ENCODE measurements around the gene SPRING1.

SPRING1 gene

DNA sequence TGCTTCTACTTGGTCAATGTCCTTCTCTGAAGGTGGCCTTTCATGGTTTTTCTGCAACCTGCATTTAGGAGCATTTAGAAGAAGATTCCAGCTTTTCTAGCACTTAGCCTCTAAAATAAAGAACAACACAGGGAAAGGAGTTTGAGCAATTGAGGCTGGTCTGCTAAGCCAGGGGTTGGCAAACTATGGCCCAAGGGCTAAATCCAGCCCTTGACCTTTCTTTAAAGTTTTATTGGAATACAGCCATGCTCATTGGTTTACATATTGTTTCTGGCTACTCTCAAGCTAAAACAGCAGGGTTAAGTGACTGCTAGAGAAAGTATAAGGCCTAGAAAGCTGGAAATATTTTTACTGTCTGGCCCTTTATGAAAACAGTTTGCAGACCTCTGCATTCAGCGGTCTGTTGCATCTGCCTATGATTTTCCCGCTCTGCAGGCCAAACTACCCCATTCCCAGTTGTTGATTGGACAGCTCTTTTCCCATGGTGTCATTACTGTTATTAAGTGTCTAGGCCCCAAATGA lies 39.3 kb downstream of the SPRING1 start:
- H2AFZ ChIP-seq (ENCODE audit: low read depth, low read length, severe bottlenecking): no peak overlapping the region
- no peaks in the 10 kb centered on the region for H3K9me3 ChIP-seq (ENCODE audit: insufficient read depth, low read length)
- TF ChIP-seq EZH2phosphoT487 (conservative IDR thresholded peaks at IDR 0.05; ENCODE audit: low read length): no peak
- TF ChIP-seq, protein P1, sequence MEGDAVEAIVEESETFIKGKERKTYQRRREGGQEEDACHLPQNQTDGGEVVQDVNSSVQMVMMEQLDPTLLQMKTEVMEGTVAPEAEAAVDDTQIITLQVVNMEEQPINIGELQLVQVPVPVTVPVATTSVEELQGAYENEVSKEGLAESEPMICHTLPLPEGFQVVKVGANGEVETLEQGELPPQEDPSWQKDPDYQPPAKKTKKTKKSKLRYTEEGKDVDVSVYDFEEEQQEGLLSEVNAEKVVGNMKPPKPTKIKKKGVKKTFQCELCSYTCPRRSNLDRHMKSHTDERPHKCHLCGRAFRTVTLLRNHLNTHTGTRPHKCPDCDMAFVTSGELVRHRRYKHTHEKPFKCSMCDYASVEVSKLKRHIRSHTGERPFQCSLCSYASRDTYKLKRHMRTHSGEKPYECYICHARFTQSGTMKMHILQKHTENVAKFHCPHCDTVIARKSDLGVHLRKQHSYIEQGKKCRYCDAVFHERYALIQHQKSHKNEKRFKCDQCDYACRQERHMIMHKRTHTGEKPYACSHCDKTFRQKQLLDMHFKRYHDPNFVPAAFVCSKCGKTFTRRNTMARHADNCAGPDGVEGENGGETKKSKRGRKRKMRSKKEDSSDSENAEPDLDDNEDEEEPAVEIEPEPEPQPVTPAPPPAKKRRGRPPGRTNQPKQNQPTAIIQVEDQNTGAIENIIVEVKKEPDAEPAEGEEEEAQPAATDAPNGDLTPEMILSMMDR (IDR thresholded peaks at IDR 0.05; ENCODE audit: insufficient read depth, low read length, poor library complexity, severe bottlenecking): no peak
- no peaks in the 10 kb centered on the region for H3K27me3 ChIP-seq (ENCODE audit: low read length)
- no peak overlapping the region for H3K9ac ChIP-seq (ENCODE audit: low read length)
- H3K4me3 ChIP-seq (ENCODE audit: insufficient read depth, low read length, poor library complexity, severe bottlenecking): no peak overlapping the region
- no peaks in the 10 kb centered on the region for H3K36me3 ChIP-seq (ENCODE audit: low read length)
- no peaks in the 10 kb centered on the region for H3F3A ChIP-seq (ENCODE audit: insufficient read depth)
- no peaks in the 10 kb centered on the region for H3K9me2 ChIP-seq (replicated peaks; ENCODE audit: insufficient read depth, low read length)
- no peaks in the 10 kb centered on the region for H4K20me1 ChIP-seq (ENCODE audit: low read depth, low read length)
- no peaks in the 10 kb centered on the region for H3K79me2 ChIP-seq (ENCODE audit: insufficient read depth, low read length)
- no peak overlapping the region for H3K27ac ChIP-seq (ENCODE audit: low read depth, low read length)
- H3K4me2 ChIP-seq (ENCODE audit: low read depth, low read length, poor library complexity, severe bottlenecking): no peak overlapping the region

GRCh38 chr12:116698116-116698515 lies 39.8 kb downstream of the SPRING1 start:
- H3F3A ChIP-seq (ENCODE audit: insufficient read depth): no peaks in the 10 kb centered on the region
- H3K36me3 ChIP-seq (ENCODE audit: low read length): no peaks in the 10 kb centered on the region
- H3K27me3 ChIP-seq (ENCODE audit: low read length): no peaks in the 10 kb centered on the region
- no peak overlapping the region for H2AFZ ChIP-seq (ENCODE audit: low read depth, low read length, severe bottlenecking)
- H3K27ac ChIP-seq (ENCODE audit: low read depth, low read length): no peak overlapping the region
- TF ChIP-seq EZH2phosphoT487 (conservative IDR thresholded peaks at IDR 0.05; ENCODE audit: low read length): no peak
- TF ChIP-seq, protein P1 (IDR thresholded peaks at IDR 0.05; ENCODE audit: insufficient read depth, low read length, poor library complexity, severe bottlenecking): no peak
- H3K9ac ChIP-seq (ENCODE audit: low read length): no peak overlapping the region
- H3K79me2 ChIP-seq (ENCODE audit: insufficient read depth, low read length): no peaks in the 10 kb centered on the region
- H3K9me2 ChIP-seq (replicated peaks; ENCODE audit: insufficient read depth, low read length): no peaks in the 10 kb centered on the region
- no peak overlapping the region for H3K4me3 ChIP-seq (ENCODE audit: insufficient read depth, low read length, poor library complexity, severe bottlenecking)
- H4K20me1 ChIP-seq (ENCODE audit: low read depth, low read length): no peaks in the 10 kb centered on the region
- no peaks in the 10 kb centered on the region for H3K9me3 ChIP-seq (ENCODE audit: insufficient read depth, low read length)
- H3K4me2 ChIP-seq (ENCODE audit: low read depth, low read length, poor library complexity, severe bottlenecking): no peak overlapping the region

DNA sequence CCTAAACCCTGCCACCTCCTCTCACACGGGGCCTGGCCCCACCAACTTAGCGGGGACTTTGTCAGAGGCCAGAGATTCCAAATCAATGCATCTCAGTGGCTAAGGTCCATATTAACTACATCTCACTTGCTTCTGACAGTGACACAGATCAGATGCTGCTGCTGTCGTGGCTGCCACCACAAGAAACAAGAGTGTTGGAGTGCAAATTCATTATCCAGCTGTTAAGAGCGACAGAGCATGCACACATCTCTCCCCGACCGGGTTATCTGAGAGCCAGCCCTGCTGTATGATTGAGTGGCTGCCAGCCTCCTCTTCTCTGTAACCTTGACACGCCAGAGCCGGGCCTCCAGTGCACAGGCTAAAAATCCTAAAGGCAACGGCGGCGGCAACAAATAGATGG lies 40.2 kb downstream of the SPRING1 start:
- no peaks in the 10 kb centered on the region for H3F3A ChIP-seq (ENCODE audit: insufficient read depth)
- no peak overlapping the region for H2AFZ ChIP-seq (ENCODE audit: low read depth, low read length, severe bottlenecking)
- H3K79me2 ChIP-seq (ENCODE audit: insufficient read depth, low read length): no peaks in the 10 kb centered on the region
- H3K36me3 ChIP-seq (ENCODE audit: low read length): no peaks in the 10 kb centered on the region
- H3K27ac ChIP-seq (ENCODE audit: low read depth, low read length): no peak overlapping the region
- no peaks in the 10 kb centered on the region for H3K27me3 ChIP-seq (ENCODE audit: low read length)
- no peaks in the 10 kb centered on the region for H4K20me1 ChIP-seq (ENCODE audit: low read depth, low read length)
- H3K4me3 ChIP-seq (ENCODE audit: insufficient read depth, low read length, poor library complexity, severe bottlenecking): no peak overlapping the region
- no peak overlapping the region for H3K4me2 ChIP-seq (ENCODE audit: low read depth, low read length, poor library complexity, severe bottlenecking)
- H3K9me2 ChIP-seq (replicated peaks; ENCODE audit: insufficient read depth, low read length): no peaks in the 10 kb centered on the region
- H3K9me3 ChIP-seq (ENCODE audit: insufficient read depth, low read length): no peaks in the 10 kb centered on the region
- TF ChIP-seq, protein P1 (IDR thresholded peaks at IDR 0.05; ENCODE audit: insufficient read depth, low read length, poor library complexity, severe bottlenecking): no peak
- TF ChIP-seq EZH2phosphoT487 (conservative IDR thresholded peaks at IDR 0.05; ENCODE audit: low read length): no peak
- no peak overlapping the region for H3K9ac ChIP-seq (ENCODE audit: low read length)
